Caco-2 (cell line): ENCODE data around the gene FAM117B. TPM values are rescaled to one million over a fixed set of nuclear protein-coding genes. Genes with fewer than 3 reads are reported as not detected.

Experiments
- BruUV-seq: library from RNA; stranded (reverse); fragments of 400-500 nt; replicated peaks from 2 replicates; lab custom pipeline; 2021; lab: Mats Ljungman, UMichigan
- CTCF ChIA-PET: fragments of 300-600 bp; sonication (Branson Sonifier 250); formaldehyde crosslinking; loops from one replicate; lab custom pipeline; 2022; ENCODE audit warnings: antibody characterized with exemption; lab: Charles Lee
- POLR2A ChIA-PET: fragments of 300-600 bp; sonication (Branson Sonifier 250); formaldehyde crosslinking; loops from one replicate; lab custom pipeline; 2022; ENCODE audit warnings: antibody characterized with exemption; lab: Charles Lee
- DNase-seq, 2 experiments: peaks; one replicate each; pipeline versions ENCODE4 v3.0.0 to v3.0.0-alpha.2; 2020 to 2022
- H3K27me3 ChIP-seq: replicated peaks from 2 replicates; pipeline ENCODE4 v1.6.0; 2011; ENCODE audit warnings: low read length; ENCODE audit not compliant: control insufficient read depth, insufficient read depth
- H3K36me3 ChIP-seq: 2 replicates; pipeline ENCODE4 v1.5.1; 2011; ENCODE audit warnings: low read length; ENCODE audit not compliant: control insufficient read depth, insufficient read depth
- H3K4me1 ChIP-seq: fragments of 250-450 bp; sonication (Bioruptor Pico); 2 replicates; pipeline ENCODE4 v1.5.1; 2020; ENCODE audit warnings: mild to moderate bottlenecking
- H3K4me3 ChIP-seq: 2 replicates; pipeline ENCODE4 v1.5.1; 2011; ENCODE audit warnings: low read depth, mild to moderate bottlenecking, control low read depth, low read length
- H3K9me3 ChIP-seq: fragments of 250-450 bp; sonication (Bioruptor Pico); 2 replicates; pipeline ENCODE4 v1.5.1; 2020; ENCODE audit warnings: mild to moderate bottlenecking, moderate library complexity
- H3K27ac Mint-ChIP-seq: one replicate; pipeline ENCODE4 v1.8.0; 2022; ENCODE audit warnings: mixed read lengths; ENCODE audit not compliant: unreplicated experiment
- H3K27me3 Mint-ChIP-seq: one replicate; pipeline ENCODE4 v1.8.0; 2022; ENCODE audit warnings: mixed read lengths; ENCODE audit not compliant: insufficient read depth, unreplicated experiment
- H3K36me3 Mint-ChIP-seq: one replicate; pipeline ENCODE4 v1.8.0; 2022; ENCODE audit warnings: mild to moderate bottlenecking, mixed read lengths; ENCODE audit not compliant: insufficient read depth, unreplicated experiment
- H3K4me1 Mint-ChIP-seq: one replicate; pipeline ENCODE4 v1.8.0; 2022; ENCODE audit warnings: low read depth, mixed read lengths; ENCODE audit not compliant: unreplicated experiment
- H3K4me3 Mint-ChIP-seq: one replicate; pipeline ENCODE4 v1.8.0; 2022; ENCODE audit warnings: mild to moderate bottlenecking, moderate library complexity, mixed read lengths; ENCODE audit not compliant: unreplicated experiment
- H3K9me3 Mint-ChIP-seq: one replicate; pipeline ENCODE4 v1.8.0; 2022; ENCODE audit warnings: mixed read lengths; ENCODE audit not compliant: unreplicated experiment
- intact Hi-C: fragments of 100-400 bp; cut with micrococcal nuclease; formaldehyde crosslinking; loops from one replicate; pipeline ENCODE4 v1.10.0; 2022; ENCODE audit not compliant: unreplicated experiment
- total RNA-seq: library from RNA; stranded (reverse); gene quantifications from 2 replicates; pipeline ENCODE4 v1.2.3, GENCODE V29; 2022
- TF ChIP-seq, protein P1 (sequence below), 2 experiments: fragments of 200-600 bp in 1 of 2; IDR thresholded peaks; 1 replicate in 1 of 2; 2 replicates in 1 of 2; pipeline versions ENCODE4 v1.5.1 to v1.8.0; 2011 to 2022; ENCODE audit warnings: antibody characterized with exemption in 1 of 2, control low read depth in 1 of 2, inconsistent platforms in 1 of 2, low read depth in 1 of 2, low read length in 1 of 2, mild to moderate bottlenecking in 1 of 2, moderate library complexity in 1 of 2; ENCODE audit not compliant: insufficient read depth in 1 of 2, severe bottlenecking in 1 of 2, unreplicated experiment in 1 of 2

FAM117B gene
- total RNA-seq, 1 experiment from 2014 or later, result 9.8 TPM

DNA sequence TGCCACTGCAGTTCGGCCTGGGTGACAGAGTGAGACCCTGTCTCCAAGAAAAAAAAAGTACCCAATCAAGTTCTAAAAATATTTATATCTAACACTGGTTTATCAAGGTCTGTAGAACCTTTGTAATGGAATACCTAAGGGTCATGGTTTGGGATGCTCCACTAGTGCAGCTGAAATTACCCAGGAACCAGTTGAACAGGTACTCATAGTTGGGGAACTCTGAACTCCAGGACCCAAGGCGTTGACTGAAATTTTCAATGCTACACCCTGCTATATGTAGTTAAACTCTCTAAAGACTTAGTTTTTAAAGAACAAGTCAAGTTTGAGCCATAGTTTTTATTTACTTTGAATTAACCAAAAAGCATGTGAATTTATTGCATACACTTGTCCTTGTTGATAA, 55.1 kb downstream of the FAM117B start:
- POLR2A ChIA-PET, result no interaction called here
- no peaks in the 10 kb centered on the region for H3K4me1 Mint-ChIP-seq
- intact Hi-C loops, result no loop called here

DNA sequence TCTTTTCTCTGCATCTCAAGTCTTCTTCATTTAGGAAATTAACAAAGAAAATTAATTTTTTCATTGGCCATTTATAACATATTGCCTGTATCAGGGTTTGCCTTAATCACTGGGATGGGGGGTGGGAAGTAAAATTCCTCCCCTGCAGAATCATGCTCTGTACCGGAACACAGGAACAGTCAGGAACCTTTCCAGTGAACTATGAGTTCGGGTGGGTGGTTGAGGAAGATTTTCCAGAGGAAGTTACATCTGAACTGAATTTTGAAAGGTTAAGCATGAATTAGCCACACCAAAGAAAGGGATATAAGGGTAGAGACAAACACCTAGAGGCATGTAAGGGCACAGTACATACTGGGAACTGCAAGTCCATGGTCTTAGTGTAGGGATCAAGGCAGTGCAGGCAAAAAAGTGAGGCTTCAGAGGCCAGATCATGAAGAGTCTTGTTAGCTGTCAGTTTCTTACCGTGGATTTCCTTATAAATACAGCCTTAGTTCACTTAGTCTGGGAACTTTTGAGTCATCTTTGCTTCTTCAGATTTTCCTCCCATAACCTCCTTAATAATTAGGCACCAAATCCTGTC, 55.6 kb downstream of the FAM117B start:
- no peak overlapping the region for H3K27ac Mint-ChIP-seq
- TF ChIP-seq, protein P1, sequence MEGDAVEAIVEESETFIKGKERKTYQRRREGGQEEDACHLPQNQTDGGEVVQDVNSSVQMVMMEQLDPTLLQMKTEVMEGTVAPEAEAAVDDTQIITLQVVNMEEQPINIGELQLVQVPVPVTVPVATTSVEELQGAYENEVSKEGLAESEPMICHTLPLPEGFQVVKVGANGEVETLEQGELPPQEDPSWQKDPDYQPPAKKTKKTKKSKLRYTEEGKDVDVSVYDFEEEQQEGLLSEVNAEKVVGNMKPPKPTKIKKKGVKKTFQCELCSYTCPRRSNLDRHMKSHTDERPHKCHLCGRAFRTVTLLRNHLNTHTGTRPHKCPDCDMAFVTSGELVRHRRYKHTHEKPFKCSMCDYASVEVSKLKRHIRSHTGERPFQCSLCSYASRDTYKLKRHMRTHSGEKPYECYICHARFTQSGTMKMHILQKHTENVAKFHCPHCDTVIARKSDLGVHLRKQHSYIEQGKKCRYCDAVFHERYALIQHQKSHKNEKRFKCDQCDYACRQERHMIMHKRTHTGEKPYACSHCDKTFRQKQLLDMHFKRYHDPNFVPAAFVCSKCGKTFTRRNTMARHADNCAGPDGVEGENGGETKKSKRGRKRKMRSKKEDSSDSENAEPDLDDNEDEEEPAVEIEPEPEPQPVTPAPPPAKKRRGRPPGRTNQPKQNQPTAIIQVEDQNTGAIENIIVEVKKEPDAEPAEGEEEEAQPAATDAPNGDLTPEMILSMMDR (IDR thresholded peaks at IDR 0.05; ENCODE audit: insufficient read depth in 1 of 2, low read depth in 1 of 2, low read length in 1 of 2, severe bottlenecking in 1 of 2, unreplicated experiment in 1 of 2), result no peak

More for the DNA sequence above, 55.1 kb downstream of the FAM117B start:
- H3K27ac Mint-ChIP-seq, result no peak overlapping the region
- Histone ChIP-seq H3K9me3 (no peaks in the 10 kb centered on the region), H3K4me3 (no peak overlapping the region), H3K4me1 (no peaks in the 10 kb centered on the region), H3K27me3 (no peaks in the 10 kb centered on the region), H3K36me3 (no peaks in the 10 kb centered on the region)
- no peaks in the 10 kb centered on the region for H3K27me3 Mint-ChIP-seq
- no peaks in the 10 kb centered on the region for H3K9me3 Mint-ChIP-seq
- TF ChIP-seq, protein P1 (IDR thresholded peaks at IDR 0.05; ENCODE audit: insufficient read depth in 1 of 2, low read depth in 1 of 2, low read length in 1 of 2, severe bottlenecking in 1 of 2, unreplicated experiment in 1 of 2), result no peak
- H3K36me3 Mint-ChIP-seq, result no peaks in the 10 kb centered on the region
- CTCF ChIA-PET, result no interaction called here
- BruUV-seq, result no TSS peak
- H3K4me3 Mint-ChIP-seq, result no peak overlapping the region
- no peak for DNase-seq

DNA sequence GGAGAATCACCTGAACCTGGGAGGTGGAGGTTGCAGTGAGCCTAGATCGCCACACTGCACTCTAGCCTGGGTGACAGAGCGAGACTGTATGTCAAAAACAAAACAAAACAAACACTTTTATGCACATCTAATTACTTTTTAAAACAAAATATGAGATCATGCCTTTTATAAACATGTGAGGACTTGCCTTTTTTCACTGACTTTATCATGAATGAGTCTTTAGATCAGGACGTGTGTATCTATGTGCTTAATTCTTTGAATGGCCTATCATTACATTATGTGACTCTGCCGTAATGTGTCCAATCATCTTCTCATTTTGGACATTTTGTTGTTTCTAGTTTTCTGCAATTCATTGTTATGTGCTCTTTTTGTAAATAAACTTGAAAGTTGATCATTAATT, 58.7 kb downstream of the FAM117B start:
- Histone ChIP-seq H3K9me3 (no peaks in the 10 kb centered on the region), H3K27me3 (no peaks in the 10 kb centered on the region), H3K4me3 (no peak overlapping the region), H3K4me1 (no peaks in the 10 kb centered on the region), H3K36me3 (no peaks in the 10 kb centered on the region)
- H3K36me3 Mint-ChIP-seq, result no peaks in the 10 kb centered on the region
- no peaks in the 10 kb centered on the region for H3K27me3 Mint-ChIP-seq
- TF ChIP-seq, protein P1 (IDR thresholded peaks at IDR 0.05; ENCODE audit: insufficient read depth in 1 of 2, low read depth in 1 of 2, low read length in 1 of 2, severe bottlenecking in 1 of 2, unreplicated experiment in 1 of 2), result no peak
- H3K9me3 Mint-ChIP-seq, result no peaks in the 10 kb centered on the region
- intact Hi-C loops, result no loop called here
- H3K4me3 Mint-ChIP-seq, result no peak overlapping the region
- POLR2A ChIA-PET, result no interaction called here
- no peak for DNase-seq
- H3K4me1 Mint-ChIP-seq, result no peaks in the 10 kb centered on the region
- no TSS peak for BruUV-seq
- CTCF ChIA-PET, result no interaction called here
- H3K27ac Mint-ChIP-seq, result no peak overlapping the region

More for the DNA sequence above, 55.6 kb downstream of the FAM117B start:
- Histone ChIP-seq H3K27me3 (no peaks in the 10 kb centered on the region), H3K4me1 (no peaks in the 10 kb centered on the region), H3K4me3 (no peak overlapping the region), H3K9me3 (no peaks in the 10 kb centered on the region), H3K36me3 (no peaks in the 10 kb centered on the region)
- H3K4me1 Mint-ChIP-seq, result no peaks in the 10 kb centered on the region
- BruUV-seq, result no TSS peak
- no peaks in the 10 kb centered on the region for H3K27me3 Mint-ChIP-seq
- no peaks in the 10 kb centered on the region for H3K9me3 Mint-ChIP-seq
- H3K36me3 Mint-ChIP-seq, result no peaks in the 10 kb centered on the region
- DNase-seq, result no peak
- ChIA-PET CTCF (no interaction called here), POLR2A (no interaction called here)
- intact Hi-C loops, result no loop called here
- H3K4me3 Mint-ChIP-seq, result no peak overlapping the region
